Smooth muscle cell (in vitro differentiated cells): ENCODE results near the gene GNAZ. TPM values are rescaled to one million over a fixed set of nuclear protein-coding genes. Genes with fewer than 3 reads are reported as not detected.

Experiments
- DNase-seq: peaks from one replicate; lab custom pipeline; 2025; ENCODE audit not compliant: unreplicated experiment; lab: John Stamatoyannopoulos, UW
- H2AFZ ChIP-seq: fragments of 200-600 bp; sonication (generic); 2 replicates; pipeline ENCODE4 v1.6.0; 2016; ENCODE audit warnings: antibody characterized with exemption, low read depth, mild to moderate bottlenecking
- H3F3A ChIP-seq: fragments of 200-600 bp; sonication (generic); 2 replicates; pipeline ENCODE4 v1.6.0; 2017; ENCODE audit warnings: antibody characterized with exemption, low read depth
- H3K27ac ChIP-seq: fragments of 200-600 bp; sonication (generic); 2 replicates; pipeline ENCODE4 v1.5.1; 2016; ENCODE audit warnings: low read depth, mild to moderate bottlenecking
- H3K27me3 ChIP-seq: fragments of 200-600 bp; sonication (generic); 2 replicates; pipeline ENCODE4 v1.6.1; 2016; ENCODE audit warnings: low read depth, mild to moderate bottlenecking
- H3K36me3 ChIP-seq: fragments of 200-600 bp; sonication (generic); 2 replicates; pipeline ENCODE4 v1.5.1; 2016; ENCODE audit warnings: low read depth
- H3K4me1 ChIP-seq: fragments of 200-600 bp; sonication (generic); 2 replicates; pipeline ENCODE4 v1.5.1; 2016; ENCODE audit warnings: low read depth
- H3K4me2 ChIP-seq: fragments of 200-600 bp; sonication (generic); 2 replicates; pipeline ENCODE4 v1.6.0; 2016; ENCODE audit warnings: mild to moderate bottlenecking
- H3K4me3 ChIP-seq: fragments of 200-600 bp; sonication (generic); 2 replicates; pipeline ENCODE4 v1.5.1; 2016; ENCODE audit warnings: mild to moderate bottlenecking
- H3K79me2 ChIP-seq: fragments of 200-600 bp; sonication (generic); 2 replicates; pipeline ENCODE4 v1.6.0; 2016; ENCODE audit warnings: low read depth, mild to moderate bottlenecking
- H3K9ac ChIP-seq: fragments of 200-600 bp; sonication (generic); 2 replicates; pipeline ENCODE4 v1.6.0; 2016; ENCODE audit warnings: low read depth
- H3K9me3 ChIP-seq: fragments of 200-600 bp; sonication (generic); replicated peaks from 2 replicates; pipeline ENCODE4 v1.5.1; 2016; ENCODE audit warnings: low read depth
- H4K20me1 ChIP-seq: fragments of 200-600 bp; sonication (generic); 2 replicates; pipeline ENCODE4 v1.6.0; 2016; ENCODE audit warnings: low read depth
- CTCF ChIP-seq: fragments of 200-600 bp; sonication (generic); IDR thresholded peaks from 2 replicates; pipeline ENCODE4 v1.5.1; 2017; ENCODE audit warnings: borderline replicate concordance, mild to moderate bottlenecking, antibody characterized with exemption; ENCODE audit not compliant: insufficient read depth, poor library complexity, severe bottlenecking
- WGBS: methylation state at CpG from one replicate; pipeline ENCODE4 v1.1.7; 2016; ENCODE audit warnings: low lambda C conversion rate; 5-methylcytosine and 5-hydroxymethylcytosine counted together
- polyA plus RNA-seq: library from polyadenylated mRNA; unstranded; fragments of >200 nt; fragmentation: Nextera tagmentation; extraction: Ambion mirVana; gene quantifications from 2 replicates; pipeline ENCODE4 v1.2.1, GENCODE V29; 2016
- total RNA-seq: library from RNA; depleted of rRNA; stranded (reverse); fragments of >200 nt; gene quantifications from 2 replicates; pipeline ENCODE4 v1.2.3, GENCODE V29; 2014

GNAZ gene
- total and polyA plus RNA-seq, 2 experiments from 2014 or later, result 0.50 to 1.2 TPM

- Histone ChIP-seq H3K27me3 (peaks cover 5% of the 10 kb centered on the region), H3K9me3 (no peaks in the 10 kb centered on the region), H2AFZ (no peak overlapping the region), H3K79me2 (no peaks in the 10 kb centered on the region), H3K27ac (no peak overlapping the region), H3K36me3 (no peaks in the 10 kb centered on the region), H3K4me3 (no peak overlapping the region), H3K9ac (no peak overlapping the region), H4K20me1 (no peaks in the 10 kb centered on the region), H3K4me2 (no peak overlapping the region), H3K4me1 (no peaks in the 10 kb centered on the region), H3F3A (no peaks in the 10 kb centered on the region)
- no peak for DNase-seq
- TF ChIP-seq CTCF, result no peak
- 91% methylated on average over 9 of the region's 9 CpGs for WGBS
These were observed 11.6 kb upstream of the GNAZ start for GRCh38 chr22:23058481-23059283.

GRCh38 chr22:23059284-23059948 lies 10.9 kb upstream of the GNAZ start:
- peaks cover 5% of the 10 kb centered on the region for H3K27me3 ChIP-seq
- no peaks in the 10 kb centered on the region for H3K36me3 ChIP-seq
- H3K79me2 ChIP-seq, result no peaks in the 10 kb centered on the region
- H3K9ac ChIP-seq, result no peak overlapping the region
- WGBS, result 96% methylated on average over 24 of the region's 24 CpGs
- no peaks in the 10 kb centered on the region for H3F3A ChIP-seq
- no peaks in the 10 kb centered on the region for H3K4me1 ChIP-seq
- H3K9me3 ChIP-seq, result no peaks in the 10 kb centered on the region
- TF ChIP-seq CTCF, result no peak
- DNase-seq, result no peak
- H4K20me1 ChIP-seq, result no peaks in the 10 kb centered on the region
- no peak overlapping the region for H3K27ac ChIP-seq
- no peak overlapping the region for H3K4me3 ChIP-seq
- H3K4me2 ChIP-seq, result no peak overlapping the region
- H2AFZ ChIP-seq, result no peak overlapping the region

- H3K4me2 ChIP-seq, result no peak overlapping the region
- H2AFZ ChIP-seq, result no peak overlapping the region
- 87% methylated on average over 9 of the region's 9 CpGs for WGBS
- no peak for DNase-seq
- H3K79me2 ChIP-seq, result no peaks in the 10 kb centered on the region
- no peaks in the 10 kb centered on the region for H4K20me1 ChIP-seq
- no peaks in the 10 kb centered on the region for H3K4me1 ChIP-seq
- H3K36me3 ChIP-seq, result no peaks in the 10 kb centered on the region
- no peak overlapping the region for H3K9ac ChIP-seq
- no peaks in the 10 kb centered on the region for H3K9me3 ChIP-seq
- H3F3A ChIP-seq, result no peaks in the 10 kb centered on the region
- H3K27me3 ChIP-seq, result peaks cover 5% of the 10 kb centered on the region
- no peak for TF ChIP-seq CTCF
- no peak overlapping the region for H3K4me3 ChIP-seq
- no peak overlapping the region for H3K27ac ChIP-seq
These were observed 9.5 kb upstream of the GNAZ start for GRCh38 chr22:23060612-23061400.
